Globus pallidus (tissue), 1 donor: ENCODE measurements around the gene ARHGAP10.

ENCODE experiments used
- DNase-seq: peaks from one replicate; pipeline ENCODE4 v3.0.0-alpha.2; 2015; ENCODE audit warnings: low spot score

Gene ARHGAP10

GRCh38 chr4:148041606-148042329 is 309.9 kb downstream of the ARHGAP10 start:
- no peak for DNase-seq

- DNase-seq, result peak; percentile 46
Measured at GRCh38 chr4:148044089-148044911, 312.4 kb downstream of the ARHGAP10 start.

- peak; percentile 23 for DNase-seq
Measured at GRCh38 chr4:148044912-148045352, 313.0 kb downstream of the ARHGAP10 start.

- no peak for DNase-seq
Measured at GRCh38 chr4:148048598-148048997, 316.7 kb downstream of the ARHGAP10 start.

- DNase-seq, result no peak
Measured at GRCh38 chr4:148051403-148051802, 319.5 kb downstream of the ARHGAP10 start.

- DNase-seq, result no peak
Measured at GRCh38 chr4:148052448-148052847, 320.6 kb downstream of the ARHGAP10 start.

GRCh38 chr4:148053298-148054003 is 321.6 kb downstream of the ARHGAP10 start:
- DNase-seq, result no peak

- DNase-seq, result no peak
Measured at GRCh38 chr4:148054275-148054674, 322.4 kb downstream of the ARHGAP10 start.

GRCh38 chr4:148055844-148056243 is 324.0 kb downstream of the ARHGAP10 start:
- no peak for DNase-seq

GRCh38 chr4:148056879-148057278 is 325.0 kb downstream of the ARHGAP10 start:
- DNase-seq, result peak; percentile 62

- DNase-seq, result no peak
Measured at GRCh38 chr4:148057516-148057915, 325.6 kb downstream of the ARHGAP10 start.

GRCh38 chr4:148057984-148058859 is 326.3 kb downstream of the ARHGAP10 start:
- DNase-seq, result peak; percentile 51

- no peak for DNase-seq
Measured at GRCh38 chr4:148059617-148060180, 327.8 kb downstream of the ARHGAP10 start.

GRCh38 chr4:148060264-148061140 is 328.6 kb downstream of the ARHGAP10 start:
- DNase-seq, result no peak

GRCh38 chr4:148061141-148061481 is 329.2 kb downstream of the ARHGAP10 start:
- DNase-seq, result no peak

- DNase-seq, result no peak
Measured at GRCh38 chr4:148061795-148062194, 329.9 kb downstream of the ARHGAP10 start.

GRCh38 chr4:148062301-148062950 is 330.5 kb downstream of the ARHGAP10 start:
- DNase-seq, result no peak

GRCh38 chr4:148064451-148064850 is 332.6 kb downstream of the ARHGAP10 start:
- DNase-seq, result no peak

- peak; percentile 23 for DNase-seq
Measured at GRCh38 chr4:148065075-148065474, 333.2 kb downstream of the ARHGAP10 start.
